Activated B cell treated with CpG ODN at 0.5 μM for 24 hours (primary cell): ENCODE data around the gene HLCS. TPM values are rescaled to one million over a fixed set of nuclear protein-coding genes. Genes with fewer than 3 reads are reported as not detected.

Experiments used
- ATAC-seq: fragments of 200-7000 bp; cut with Tn5 transposase; one replicate; pipeline ENCODE4 v1.10.0; 2021; ENCODE audit warnings: low read depth, mild to moderate bottlenecking, moderate library complexity
- CTCF ChIA-PET: fragments of 350-600 bp; sonication (Branson Sonifier 250); formaldehyde crosslinking; loops from one replicate; lab custom pipeline; 2021; ENCODE audit warnings: antibody characterized with exemption; lab: Charles Lee
- POLR2A ChIA-PET: fragments of 350-600 bp; sonication (Branson Sonifier 250); formaldehyde crosslinking; loops from one replicate; lab custom pipeline; 2021; ENCODE audit warnings: antibody characterized with exemption; lab: Charles Lee
- DNase-seq: peaks from one replicate; pipeline ENCODE4 v3.0.0; 2022
- H3K27ac Mint-ChIP-seq: one replicate; pipeline ENCODE4 v1.8.0; 2020; ENCODE audit warnings: mixed read lengths
- H3K27me3 Mint-ChIP-seq: one replicate; pipeline ENCODE4 v1.8.0; 2021; ENCODE audit warnings: mixed read lengths
- H3K36me3 Mint-ChIP-seq: one replicate; pipeline ENCODE4 v1.8.0; 2021; ENCODE audit warnings: low read depth, mixed read lengths
- H3K4me1 Mint-ChIP-seq: one replicate; pipeline ENCODE4 v1.8.0; 2021; ENCODE audit warnings: mixed read lengths
- H3K4me3 Mint-ChIP-seq: one replicate; pipeline ENCODE4 v1.8.0; 2020; ENCODE audit warnings: mild to moderate bottlenecking, mixed read lengths
- H3K9me3 Mint-ChIP-seq: one replicate; pipeline ENCODE4 v1.8.0; 2020; ENCODE audit warnings: mixed read lengths
- CTCF ChIP-seq: fragments of 200-600 bp; IDR thresholded peaks from one replicate; pipeline ENCODE4 v1.8.0; 2022; ENCODE audit warnings: antibody characterized with exemption, mild to moderate bottlenecking
- intact Hi-C: fragments of 100-400 bp; cut with micrococcal nuclease; formaldehyde crosslinking; loops from one replicate; pipeline ENCODE4 v1.15.1; 2024
- total RNA-seq: library from RNA; stranded (reverse); gene quantifications from 2 replicates; pipeline ENCODE4 v1.2.3, GENCODE V29; 2022

HLCS gene
- total RNA-seq, 1 donor from 2014 or later = 10.6 TPM

GRCh38 chr21:36936361-36937135 is 29.9 kb downstream of the HLCS start:
- intact Hi-C loops = no loop called here
- ATAC-seq (no peak), DNase-seq (no peak)
- Mint-ChIP-seq H3K27me3 (no peaks in the 10 kb centered on the region), H3K27ac (no peak overlapping the region), H3K9me3 (no peaks in the 10 kb centered on the region), H3K36me3 (peaks cover 30% of the 10 kb centered on the region), H3K4me1 (no peaks in the 10 kb centered on the region), H3K4me3 (no peak overlapping the region)
- ChIA-PET CTCF (no interaction called here), POLR2A (no interaction called here)
- no peak for TF ChIP-seq CTCF

DNA sequence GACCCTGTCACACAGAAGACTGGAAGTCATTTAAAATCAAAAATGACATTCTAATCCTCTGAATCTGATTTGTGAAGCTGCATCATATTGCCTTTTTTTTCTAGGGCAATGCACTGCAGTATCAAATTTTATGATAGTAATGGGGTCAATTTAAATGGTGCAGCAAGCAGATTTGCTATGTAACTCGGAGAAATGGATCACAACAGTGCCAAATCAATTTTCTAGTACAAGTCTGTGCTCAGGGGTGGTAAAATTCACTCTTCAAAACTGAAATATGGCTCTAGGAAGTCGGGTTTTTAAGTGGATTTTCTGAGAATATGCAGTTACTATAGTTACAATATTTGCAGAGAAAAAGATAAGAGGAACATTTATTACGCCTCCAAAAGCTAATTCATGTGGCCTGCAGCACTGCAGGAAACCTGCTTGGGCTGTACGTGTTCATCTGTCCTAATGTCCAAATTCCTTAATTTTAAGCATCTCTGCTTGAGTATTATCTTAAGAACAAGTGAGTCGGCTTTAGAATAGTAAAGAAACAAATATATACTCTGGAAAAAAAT is 31.5 kb downstream of the HLCS start:
- ChIA-PET POLR2A (no interaction called here), CTCF (no interaction called here)
- DNase-seq (no peak), ATAC-seq (no peak)
- no peak for TF ChIP-seq CTCF
- Mint-ChIP-seq H3K36me3 (peaks cover 33% of the 10 kb centered on the region), H3K27me3 (no peaks in the 10 kb centered on the region), H3K4me3 (no peak overlapping the region), H3K4me1 (no peaks in the 10 kb centered on the region), H3K9me3 (no peaks in the 10 kb centered on the region), H3K27ac (no peak overlapping the region)
- intact Hi-C loops = no loop called here

DNA sequence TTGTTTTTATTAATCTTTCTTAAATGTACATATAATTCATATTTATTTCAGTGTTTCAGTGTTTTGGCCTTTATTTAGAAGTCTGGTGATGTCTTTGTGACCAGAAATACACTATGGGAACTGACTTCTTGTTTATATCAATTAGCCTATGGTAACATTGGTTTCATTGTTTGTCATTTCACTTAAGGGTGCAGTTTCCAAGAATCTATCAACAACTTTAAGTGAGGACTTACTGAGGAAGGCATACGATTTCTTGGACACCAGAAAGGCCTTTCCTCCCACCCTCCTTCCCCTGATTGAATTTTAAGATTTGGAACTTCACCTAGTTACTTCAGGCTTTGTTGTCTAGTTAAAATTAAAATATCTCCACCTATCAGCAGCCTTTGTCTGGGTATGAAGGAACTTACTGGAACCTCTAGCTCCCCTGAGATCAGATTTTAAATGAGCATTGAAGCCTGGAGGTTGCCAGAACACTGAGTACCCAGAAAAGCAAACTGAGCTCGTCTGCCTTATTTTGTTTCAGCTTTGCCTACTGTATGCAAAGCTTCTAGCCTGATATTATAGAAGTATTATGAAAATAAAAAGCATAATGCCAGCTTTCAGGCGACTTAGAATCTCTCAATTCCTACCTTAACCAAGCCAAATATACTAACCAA is 34.2 kb downstream of the HLCS start:
- no peak for TF ChIP-seq CTCF
- CTCF ChIA-PET = no interaction called here
- Mint-ChIP-seq H3K36me3 (peaks cover 38% of the 10 kb centered on the region), H3K4me1 (no peaks in the 10 kb centered on the region), H3K9me3 (no peaks in the 10 kb centered on the region), H3K27me3 (no peaks in the 10 kb centered on the region), H3K27ac (no peak overlapping the region), H3K4me3 (no peak overlapping the region)
- intact Hi-C loops = no loop called here
- DNase-seq (no peak), ATAC-seq (no peak)
- POLR2A ChIA-PET = no interaction called here

DNA sequence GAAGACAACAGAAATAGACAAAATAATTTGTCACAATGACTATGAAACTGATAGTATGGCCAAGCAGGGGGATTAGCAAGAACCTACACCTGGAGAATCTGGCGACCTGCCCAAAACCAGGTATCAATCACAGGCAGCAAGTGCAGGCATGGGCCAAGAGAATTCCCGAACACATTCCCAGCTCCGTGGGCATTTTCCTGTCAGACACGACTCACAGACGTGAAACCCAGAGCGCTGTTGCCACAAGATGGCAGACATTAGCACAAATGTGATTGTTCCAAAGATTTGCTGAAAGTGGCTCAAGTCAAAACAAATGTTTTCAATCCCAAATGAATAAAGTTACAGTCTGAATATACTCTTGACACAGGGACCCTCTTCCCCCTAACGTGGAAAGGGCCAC is 36.8 kb downstream of the HLCS start:
- intact Hi-C loops = no loop called here
- Mint-ChIP-seq H3K9me3 (no peaks in the 10 kb centered on the region), H3K27ac (no peak overlapping the region), H3K4me1 (no peaks in the 10 kb centered on the region), H3K36me3 (peaks cover 22% of the 10 kb centered on the region), H3K4me3 (no peak overlapping the region), H3K27me3 (no peaks in the 10 kb centered on the region)
- TF ChIP-seq CTCF = no peak
- DNase-seq (no peak), ATAC-seq (no peak)
- CTCF ChIA-PET = no interaction called here
- POLR2A ChIA-PET = no interaction called here

DNA sequence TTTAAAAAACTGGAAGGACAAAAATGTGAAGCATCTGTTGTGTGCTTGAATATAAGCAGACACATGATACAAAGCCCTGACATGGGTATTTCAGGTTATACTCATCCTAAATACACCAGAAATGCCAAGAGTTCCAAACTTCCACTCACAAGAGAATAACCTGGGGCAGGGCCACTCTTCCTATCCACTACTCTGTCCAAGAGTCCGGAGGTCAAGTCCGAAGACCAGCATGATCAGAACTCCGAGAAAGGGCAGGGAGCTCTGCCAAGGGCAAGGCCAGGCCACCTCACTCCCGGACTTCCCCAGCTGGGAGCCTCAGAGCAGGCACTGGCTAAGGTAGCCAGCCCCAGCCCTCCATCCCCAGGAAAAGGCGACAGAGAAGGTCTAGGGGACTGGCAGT is 37.5 kb downstream of the HLCS start:
- Mint-ChIP-seq H3K27ac (no peak overlapping the region), H3K36me3 (peaks cover 20% of the 10 kb centered on the region), H3K4me3 (no peak overlapping the region), H3K27me3 (no peaks in the 10 kb centered on the region), H3K4me1 (no peaks in the 10 kb centered on the region), H3K9me3 (no peaks in the 10 kb centered on the region)
- ChIA-PET CTCF (no interaction called here), POLR2A (no interaction called here)
- intact Hi-C loops = no loop called here
- no peak for TF ChIP-seq CTCF
- ATAC-seq (no peak), DNase-seq (no peak)
